CD4-positive, alpha-beta T cell treated with Interleukin-15 for 4 hours (primary cell): ENCODE measurements around the gene CLDN11.

Experiments
- DNase-seq: peaks from one replicate; pipeline ENCODE4 v3.0.0-alpha.2; 2020; ENCODE audit warnings: low spot score

Gene CLDN11

GRCh38 chr3:170470063-170471016, 51.7 kb downstream of the CLDN11 start:
- DNase-seq = no peak

- no peak for DNase-seq
These were observed 52.5 kb downstream of the CLDN11 start for GRCh38 chr3:170471149-170471548.

- DNase-seq = no peak
These were observed 54.7 kb downstream of the CLDN11 start for GRCh38 chr3:170473358-170473757.

- DNase-seq = no peak
These were observed 56.5 kb downstream of the CLDN11 start for GRCh38 chr3:170475092-170475685.

- DNase-seq = no peak
These were observed 57.6 kb downstream of the CLDN11 start for GRCh38 chr3:170476291-170476690.

- DNase-seq = no peak
These were observed 58.7 kb downstream of the CLDN11 start for GRCh38 chr3:170477395-170477794.

- no peak for DNase-seq
These were observed 61.4 kb downstream of the CLDN11 start for GRCh38 chr3:170480111-170480510.

- DNase-seq = no peak
These were observed 63.5 kb downstream of the CLDN11 start for GRCh38 chr3:170482199-170482598.

GRCh38 chr3:170483485-170484262, 65.0 kb downstream of the CLDN11 start:
- DNase-seq = no peak
